ENCODE results near the gene MAP1B. TPM values are rescaled to one million over a fixed set of nuclear protein-coding genes. Genes with fewer than 3 reads are reported as not detected.

MAP1B gene
- total and polyA plus RNA-seq, 2 experiments from 2014 or later = 82.4 to 115 TPM

GRCh38 chr5:72234265-72234700 is 127.0 kb downstream of the MAP1B start:
- Histone ChIP-seq H4K20me1 (ENCODE audit: insufficient read depth, poor library complexity, severe bottlenecking) (no peaks in the 10 kb centered on the region), H3K4me3 (no peak overlapping the region), H3K9me3 (ENCODE audit: low read depth) (no peaks in the 10 kb centered on the region), H3K9me2 (replicated peaks; ENCODE audit: insufficient read depth) (no peaks in the 10 kb centered on the region), H3K4me2 (no peak overlapping the region), H3K27ac (no peak overlapping the region), H3K36me3 (replicated peaks; ENCODE audit: insufficient read depth, low read depth) (no peaks in the 10 kb centered on the region), H3K79me2 (peaks cover 3% of the 10 kb centered on the region), H2AFZ (no peak overlapping the region), H3K4me1 (ENCODE audit: insufficient read depth) (no peaks in the 10 kb centered on the region), H3K27me3 (no peaks in the 10 kb centered on the region)
- TF ChIP-seq, protein P1, sequence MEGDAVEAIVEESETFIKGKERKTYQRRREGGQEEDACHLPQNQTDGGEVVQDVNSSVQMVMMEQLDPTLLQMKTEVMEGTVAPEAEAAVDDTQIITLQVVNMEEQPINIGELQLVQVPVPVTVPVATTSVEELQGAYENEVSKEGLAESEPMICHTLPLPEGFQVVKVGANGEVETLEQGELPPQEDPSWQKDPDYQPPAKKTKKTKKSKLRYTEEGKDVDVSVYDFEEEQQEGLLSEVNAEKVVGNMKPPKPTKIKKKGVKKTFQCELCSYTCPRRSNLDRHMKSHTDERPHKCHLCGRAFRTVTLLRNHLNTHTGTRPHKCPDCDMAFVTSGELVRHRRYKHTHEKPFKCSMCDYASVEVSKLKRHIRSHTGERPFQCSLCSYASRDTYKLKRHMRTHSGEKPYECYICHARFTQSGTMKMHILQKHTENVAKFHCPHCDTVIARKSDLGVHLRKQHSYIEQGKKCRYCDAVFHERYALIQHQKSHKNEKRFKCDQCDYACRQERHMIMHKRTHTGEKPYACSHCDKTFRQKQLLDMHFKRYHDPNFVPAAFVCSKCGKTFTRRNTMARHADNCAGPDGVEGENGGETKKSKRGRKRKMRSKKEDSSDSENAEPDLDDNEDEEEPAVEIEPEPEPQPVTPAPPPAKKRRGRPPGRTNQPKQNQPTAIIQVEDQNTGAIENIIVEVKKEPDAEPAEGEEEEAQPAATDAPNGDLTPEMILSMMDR (IDR thresholded peaks at IDR 0.05; ENCODE audit: poor library complexity) = no peak
- TF ChIP-seq EZH2 (IDR thresholded peaks at IDR 0.05; ENCODE audit: borderline replicate concordance) = no peak
- no peak for TF ChIP-seq EZH2phosphoT487 (IDR thresholded peaks at IDR 0.05; ENCODE audit: low read depth, severe bottlenecking, unreplicated experiment)
- peak; percentile 7 for DNase-seq (ENCODE audit: low spot score)

GRCh38 chr5:72234868-72235267 is 127.6 kb downstream of the MAP1B start:
- no peak for DNase-seq (ENCODE audit: low spot score)
- H3K4me3 ChIP-seq = no peak overlapping the region
- no peaks in the 10 kb centered on the region for H3K9me2 ChIP-seq (replicated peaks; ENCODE audit: insufficient read depth)
- no peaks in the 10 kb centered on the region for H3K27me3 ChIP-seq
- no peak overlapping the region for H3K4me2 ChIP-seq
- H3K79me2 ChIP-seq = peaks cover 3% of the 10 kb centered on the region
- H3K4me1 ChIP-seq (ENCODE audit: insufficient read depth) = no peaks in the 10 kb centered on the region
- H4K20me1 ChIP-seq (ENCODE audit: insufficient read depth, poor library complexity, severe bottlenecking) = no peaks in the 10 kb centered on the region
- H3K36me3 ChIP-seq (replicated peaks; ENCODE audit: insufficient read depth, low read depth) = no peaks in the 10 kb centered on the region
- TF ChIP-seq EZH2 (IDR thresholded peaks at IDR 0.05; ENCODE audit: borderline replicate concordance) = no peak
- no peak for TF ChIP-seq EZH2phosphoT487 (IDR thresholded peaks at IDR 0.05; ENCODE audit: low read depth, severe bottlenecking, unreplicated experiment)
- TF ChIP-seq, protein P1 (IDR thresholded peaks at IDR 0.05; ENCODE audit: poor library complexity) = no peak
- no peak overlapping the region for H3K27ac ChIP-seq
- 94% methylated on average over 1 of the region's 1 CpG for WGBS (ENCODE audit: low lambda C conversion rate, missing lambda C conversion rate)
- no peak overlapping the region for H2AFZ ChIP-seq
- no peaks in the 10 kb centered on the region for H3K9me3 ChIP-seq (ENCODE audit: low read depth)

- TF ChIP-seq EZH2 (IDR thresholded peaks at IDR 0.05; ENCODE audit: borderline replicate concordance) (no peak), EZH2phosphoT487 (IDR thresholded peaks at IDR 0.05; ENCODE audit: low read depth, severe bottlenecking, unreplicated experiment) (no peak)
- TF ChIP-seq, protein P1 (IDR thresholded peaks at IDR 0.05; ENCODE audit: poor library complexity) = no peak
- no peak for DNase-seq (ENCODE audit: low spot score)
- Histone ChIP-seq H2AFZ (no peak overlapping the region), H3K4me2 (no peak overlapping the region), H3K4me1 (ENCODE audit: insufficient read depth) (no peaks in the 10 kb centered on the region), H4K20me1 (ENCODE audit: insufficient read depth, poor library complexity, severe bottlenecking) (no peaks in the 10 kb centered on the region), H3K4me3 (no peak overlapping the region), H3K27me3 (no peaks in the 10 kb centered on the region), H3K36me3 (replicated peaks; ENCODE audit: insufficient read depth, low read depth) (no peaks in the 10 kb centered on the region), H3K9me3 (ENCODE audit: low read depth) (no peaks in the 10 kb centered on the region), H3K27ac (no peak overlapping the region), H3K79me2 (peaks cover 3% of the 10 kb centered on the region), H3K9me2 (replicated peaks; ENCODE audit: insufficient read depth) (no peaks in the 10 kb centered on the region)
- 65% methylated on average over 1 of the region's 1 CpG for WGBS (ENCODE audit: low lambda C conversion rate, missing lambda C conversion rate)
These were observed 128.4 kb downstream of the MAP1B start for GRCh38 chr5:72235725-72236124.

DNA sequence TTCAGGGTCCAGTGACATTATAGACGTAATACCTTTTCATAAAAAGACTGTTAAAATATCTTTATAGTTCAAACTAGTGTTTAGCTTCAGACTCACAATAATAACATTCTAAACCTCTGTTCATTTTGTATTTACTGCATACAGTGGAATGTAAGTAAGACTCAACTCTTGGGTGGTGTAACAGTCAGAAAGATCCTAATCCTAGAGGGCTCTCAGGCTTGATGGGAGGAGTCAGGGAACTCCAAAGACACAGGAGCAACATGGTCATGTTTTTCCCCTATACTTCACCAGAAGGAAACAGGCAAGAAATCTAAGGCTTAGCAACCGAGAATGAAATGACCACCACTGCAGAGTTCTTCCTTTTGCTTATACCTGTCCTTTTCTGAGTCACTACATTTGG is 130.1 kb downstream of the MAP1B start:
- Histone ChIP-seq H3K36me3 (replicated peaks; ENCODE audit: insufficient read depth, low read depth) (no peaks in the 10 kb centered on the region), H4K20me1 (ENCODE audit: insufficient read depth, poor library complexity, severe bottlenecking) (no peaks in the 10 kb centered on the region), H3K9me2 (replicated peaks; ENCODE audit: insufficient read depth) (no peaks in the 10 kb centered on the region), H3K79me2 (peaks cover 3% of the 10 kb centered on the region), H3K4me3 (no peak overlapping the region), H2AFZ (no peak overlapping the region), H3K27ac (no peak overlapping the region), H3K27me3 (no peaks in the 10 kb centered on the region), H3K9me3 (ENCODE audit: low read depth) (no peaks in the 10 kb centered on the region), H3K4me1 (ENCODE audit: insufficient read depth) (no peaks in the 10 kb centered on the region), H3K4me2 (no peak overlapping the region)
- TF ChIP-seq, protein P1 (IDR thresholded peaks at IDR 0.05; ENCODE audit: poor library complexity) = no peak
- TF ChIP-seq EZH2 (IDR thresholded peaks at IDR 0.05; ENCODE audit: borderline replicate concordance) = no peak
- TF ChIP-seq EZH2phosphoT487 (IDR thresholded peaks at IDR 0.05; ENCODE audit: low read depth, severe bottlenecking, unreplicated experiment) = no peak
- no peak for DNase-seq (ENCODE audit: low spot score)
- 80% methylated on average over 2 of the region's 2 CpGs for whole genome bisulfite sequencing (ENCODE audit: low lambda C conversion rate, missing lambda C conversion rate)

All from hepatocyte (in vitro differentiated cells).